HepG2 (cell line): ENCODE results near the gene DPP6. TPM values are rescaled to one million over a fixed set of nuclear protein-coding genes. Genes with fewer than 3 reads are reported as not detected.

Experiments used
- AGO1 ChIP-seq: fragments of 200-400 bp; formaldehyde crosslinking; IDR thresholded peaks from 2 replicates; pipeline ENCODE4 v1.6.1; 2017; ENCODE audit warnings: mild to moderate bottlenecking, low read depth, low read length, moderate library complexity; ENCODE audit not compliant: poor library complexity, severe bottlenecking
- DNMT1 ChIP-seq: sonication (generic); formaldehyde crosslinking; IDR thresholded peaks from 2 replicates; pipeline ENCODE4 v1.5.1; 2020; ENCODE audit warnings: mild to moderate bottlenecking, missing genetic modification reagents
- ELF1 ChIP-seq: sonication (generic); formaldehyde crosslinking; IDR thresholded peaks from 2 replicates; pipeline ENCODE4 v1.4.0; 2020; ENCODE audit warnings: missing genetic modification reagents
- FIP1L1 ChIP-seq: fragments of 200-400 bp; formaldehyde crosslinking; IDR thresholded peaks from 2 replicates; pipeline ENCODE4 v1.6.1; 2018; ENCODE audit warnings: low read depth, mild to moderate bottlenecking, low read length, moderate library complexity, borderline replicate concordance; ENCODE audit not compliant: insufficient read depth
- LCORL ChIP-seq, 2 experiments: fragments of 450-650 bp in 1 of 2; sonication (generic) in 1 of 2; formaldehyde crosslinking in 1 of 2; IDR thresholded peaks; 2 replicates each; pipeline versions ENCODE4 v1.5.0 to v1.6.1; 2017 to 2020; ENCODE audit warnings: antibody characterized with exemption in 1 of 2, missing genetic modification reagents in 1 of 2
- MLX ChIP-seq: IDR thresholded peaks from 2 replicates; pipeline ENCODE4 v1.6.1; 2016
- NCOA1 ChIP-seq: sonication (generic); formaldehyde crosslinking; IDR thresholded peaks from 2 replicates; pipeline ENCODE4 v1.9.0; 2021; ENCODE audit warnings: missing genetic modification reagents
- PHB2 ChIP-seq: fragments of 450-650 bp; IDR thresholded peaks from 2 replicates; pipeline ENCODE4 v1.6.1; 2018; ENCODE audit not compliant: partially characterized antibody
- RCOR2 ChIP-seq: IDR thresholded peaks from 2 replicates; pipeline ENCODE4 v1.6.1; 2016; ENCODE audit warnings: missing biosample characterization, missing genetic modification reagents
- RFX1 ChIP-seq: fragments of 450-650 bp; IDR thresholded peaks from 2 replicates; pipeline ENCODE4 v1.6.1; 2017
- SIX1 ChIP-seq: sonication (generic); formaldehyde crosslinking; IDR thresholded peaks from 2 replicates; pipeline ENCODE4 v1.4.0; 2020; ENCODE audit warnings: missing genetic modification reagents, borderline replicate concordance
- SNAPC2 ChIP-seq: sonication (generic); formaldehyde crosslinking; IDR thresholded peaks from 2 replicates; pipeline ENCODE4 v1.8.1; 2022; ENCODE audit warnings: mild to moderate bottlenecking, missing genetic modification reagents
- ZBTB26 ChIP-seq: IDR thresholded peaks from 2 replicates; pipeline ENCODE4 v1.6.1; 2016; ENCODE audit warnings: missing compliant biosample characterization, missing genetic modification reagents, borderline replicate concordance
- ZNF260 ChIP-seq: sonication (generic); formaldehyde crosslinking; IDR thresholded peaks from 2 replicates; pipeline ENCODE4 v1.4.0; 2020; ENCODE audit warnings: missing genetic modification reagents, low read depth, mild to moderate bottlenecking, borderline replicate concordance
- ZNF44 ChIP-seq: sonication (generic); formaldehyde crosslinking; IDR thresholded peaks from 2 replicates; pipeline ENCODE4 v1.5.1; 2020; ENCODE audit warnings: mild to moderate bottlenecking, missing genetic modification reagents
- ZNF460 ChIP-seq: sonication (generic); formaldehyde crosslinking; IDR thresholded peaks from 2 replicates; pipeline ENCODE4 v1.5.1; 2020; ENCODE audit warnings: missing genetic modification reagents, mild to moderate bottlenecking, borderline replicate concordance
- ZNF576 ChIP-seq: sonication (generic); formaldehyde crosslinking; IDR thresholded peaks from 2 replicates; pipeline ENCODE4 v1.4.0; 2020; ENCODE audit warnings: mild to moderate bottlenecking, missing genetic modification reagents
- polyA plus RNA-seq, 8 experiments: library from polyadenylated mRNA; depleted of rRNA in 3 of 8; stranded (reverse) in 7 of 8; unstranded in 1 of 8; fragments of >200 nt; fragmentation: Illumina TruSeq in 4 of 8; extraction: Trizol in 4 of 8; gene quantifications; 2 replicates each; pipeline versions ENCODE4 v1.2.1 to v1.2.3, GENCODE V29; 2011 to 2016; ENCODE audit warnings: low read depth in 4 of 8, missing spikeins in 1 of 8, mixed read lengths in 1 of 8; ENCODE audit not compliant: insufficient read depth in 1 of 8
- total RNA-seq, 5 experiments: library from RNA; depleted of rRNA; stranded (reverse); fragments of >200 nt; fragmentation: Illumina TruSeq; extraction: Trizol; gene quantifications; 2 replicates each; pipeline ENCODE4 v1.2.3, GENCODE V29; 2016; ENCODE audit warnings: low read depth in 1 of 5
- TF ChIP-seq, protein P1 (sequence below): sonication (generic); formaldehyde crosslinking; IDR thresholded peaks from 2 replicates; pipeline ENCODE4 v1.4.0; 2020; ENCODE audit warnings: missing genetic modification reagents; ENCODE audit errors: not compliant biosample characterization
- TF ChIP-seq, protein P2 (sequence below): sonication (generic); formaldehyde crosslinking; IDR thresholded peaks from 2 replicates; pipeline ENCODE4 v1.4.0; 2020; ENCODE audit warnings: missing genetic modification reagents
- TF ChIP-seq, protein P3 (sequence below): sonication (generic); formaldehyde crosslinking; IDR thresholded peaks from 2 replicates; pipeline ENCODE4 v1.8.0; 2022; ENCODE audit warnings: missing genetic modification reagents, mild to moderate bottlenecking, borderline replicate concordance

DPP6 gene
- total and polyA plus RNA-seq, 2 of the 13 experiments (the other 11 are each of a cell fraction or from before 2014, with no cell fraction given) = not detected

DNA sequence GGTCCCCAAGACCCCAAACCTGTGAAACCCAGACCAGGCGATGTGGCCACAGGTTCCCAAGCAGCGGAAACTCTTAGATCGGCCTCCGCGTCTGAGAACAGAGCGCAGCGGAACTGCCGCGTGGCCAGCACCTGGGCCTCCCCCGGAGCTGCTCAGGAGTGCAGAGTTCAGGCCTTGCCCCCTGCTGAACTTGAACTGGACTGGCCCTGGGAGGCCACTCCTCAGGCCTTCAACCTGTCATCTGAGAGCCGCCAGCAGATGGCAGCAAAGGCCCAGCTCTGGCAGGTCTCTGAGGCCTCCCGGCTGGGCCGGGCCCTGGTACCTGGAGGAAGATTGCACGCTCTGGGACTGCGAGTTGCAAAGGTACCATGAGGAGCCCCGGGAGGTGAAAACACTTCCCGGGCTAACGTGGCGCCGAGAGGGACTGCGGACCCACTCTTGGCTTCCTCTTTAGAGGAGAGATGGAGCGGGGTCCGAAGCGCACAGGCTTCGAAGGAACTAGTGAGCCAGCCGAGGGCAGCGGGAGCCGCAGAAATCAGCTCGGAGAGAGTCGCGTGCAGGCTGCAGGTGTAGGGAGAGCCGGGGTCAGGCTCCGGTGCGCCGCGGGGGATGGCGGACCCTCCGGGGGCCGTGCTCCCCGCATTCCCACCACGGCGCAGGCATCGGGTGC is 861.6 kb downstream of the DPP6 start (continued):
- TF ChIP-seq, protein P1, sequence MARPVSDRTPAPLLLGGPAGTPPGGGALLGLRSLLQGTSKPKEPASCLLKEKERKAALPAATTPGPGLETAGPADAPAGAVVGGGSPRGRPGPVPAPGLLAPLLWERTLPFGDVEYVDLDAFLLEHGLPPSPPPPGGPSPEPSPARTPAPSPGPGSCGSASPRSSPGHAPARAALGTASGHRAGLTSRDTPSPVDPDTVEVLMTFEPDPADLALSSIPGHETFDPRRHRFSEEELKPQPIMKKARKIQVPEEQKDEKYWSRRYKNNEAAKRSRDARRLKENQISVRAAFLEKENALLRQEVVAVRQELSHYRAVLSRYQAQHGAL (CRISPR knock-in tag) = peak; percentile 33
- TF ChIP-seq RCOR2 (CRISPR knock-in tag) (no peak), SNAPC2 (CRISPR knock-in tag) (no peak), DNMT1 (CRISPR knock-in tag) (no peak), RFX1 (no peak), ELF1 (peak; percentile 41; the same call in 1 of the 2 replicates), PHB2 (no peak), SIX1 (CRISPR knock-in tag) (0 out of 2 replicates have a peak, but pooled peaks have one; percentile 53), AGO1 (no peak), ZNF44 (CRISPR knock-in tag) (no peak), MLX (peak; percentile 86), FIP1L1 (no peak), LCORL (IDR thresholded peaks at IDR 0.05) (no peak), LCORL (CRISPR knock-in tag; IDR thresholded peaks at IDR 0.05) (peak; percentile 76), ZNF576 (CRISPR knock-in tag) (no peak), ZNF460 (CRISPR knock-in tag) (no peak; the same call in 1 of the 2 replicates), ZBTB26 (peak; percentile 69; the same call in 1 of the 2 replicates), NCOA1 (CRISPR knock-in tag) (no peak; the same call in 1 of the 2 replicates), ZNF260 (CRISPR knock-in tag) (no peak)
- TF ChIP-seq, protein P2, sequence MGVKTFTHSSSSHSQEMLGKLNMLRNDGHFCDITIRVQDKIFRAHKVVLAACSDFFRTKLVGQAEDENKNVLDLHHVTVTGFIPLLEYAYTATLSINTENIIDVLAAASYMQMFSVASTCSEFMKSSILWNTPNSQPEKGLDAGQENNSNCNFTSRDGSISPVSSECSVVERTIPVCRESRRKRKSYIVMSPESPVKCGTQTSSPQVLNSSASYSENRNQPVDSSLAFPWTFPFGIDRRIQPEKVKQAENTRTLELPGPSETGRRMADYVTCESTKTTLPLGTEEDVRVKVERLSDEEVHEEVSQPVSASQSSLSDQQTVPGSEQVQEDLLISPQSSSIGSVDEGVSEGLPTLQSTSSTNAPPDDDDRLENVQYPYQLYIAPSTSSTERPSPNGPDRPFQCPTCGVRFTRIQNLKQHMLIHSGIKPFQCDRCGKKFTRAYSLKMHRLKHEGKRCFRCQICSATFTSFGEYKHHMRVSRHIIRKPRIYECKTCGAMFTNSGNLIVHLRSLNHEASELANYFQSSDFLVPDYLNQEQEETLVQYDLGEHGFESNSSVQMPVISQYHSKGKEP (CRISPR knock-in tag) = no peak
- TF ChIP-seq, protein P3, sequence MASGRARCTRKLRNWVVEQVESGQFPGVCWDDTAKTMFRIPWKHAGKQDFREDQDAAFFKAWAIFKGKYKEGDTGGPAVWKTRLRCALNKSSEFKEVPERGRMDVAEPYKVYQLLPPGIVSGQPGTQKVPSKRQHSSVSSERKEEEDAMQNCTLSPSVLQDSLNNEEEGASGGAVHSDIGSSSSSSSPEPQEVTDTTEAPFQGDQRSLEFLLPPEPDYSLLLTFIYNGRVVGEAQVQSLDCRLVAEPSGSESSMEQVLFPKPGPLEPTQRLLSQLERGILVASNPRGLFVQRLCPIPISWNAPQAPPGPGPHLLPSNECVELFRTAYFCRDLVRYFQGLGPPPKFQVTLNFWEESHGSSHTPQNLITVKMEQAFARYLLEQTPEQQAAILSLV = no peak
